Measurements from ENCODE around the gene DOCK4. TPM values are rescaled to one million over a fixed set of nuclear protein-coding genes. Genes with fewer than 3 reads are reported as not detected.

The DOCK4 gene
- total RNA-seq, 1 donor from 2014 or later, result 4.5 TPM

DNA sequence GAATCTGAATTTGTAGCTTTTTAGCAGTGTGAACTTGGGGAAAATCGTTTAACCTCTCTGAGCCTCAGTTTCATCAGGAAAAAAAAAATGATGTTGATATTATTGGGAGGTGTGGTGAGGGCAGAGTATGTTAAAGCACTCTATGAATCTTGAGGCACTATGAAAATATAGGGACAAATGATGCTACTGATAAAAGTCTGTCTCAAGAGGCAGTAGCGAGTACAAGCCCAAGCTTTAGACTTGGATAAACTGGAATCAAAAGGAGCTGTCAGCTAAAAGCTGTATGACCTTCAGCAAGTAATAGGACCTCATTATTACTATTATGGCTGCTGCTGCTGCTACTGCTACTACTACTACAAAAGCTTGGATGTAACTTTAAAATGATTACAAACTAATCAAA, 8.7 kb upstream of the DOCK4 start:
- H3K36me3 ChIP-seq (ENCODE audit: control insufficient read depth, insufficient read depth, low read length), result no peaks in the 10 kb centered on the region
- FAIRE-seq (no peak), DNase-seq (ENCODE audit: low read depth) (no peak)
- H3K27me3 ChIP-seq (ENCODE audit: control insufficient read depth, insufficient read depth, low read length), result no peaks in the 10 kb centered on the region
- TF ChIP-seq, protein P1, sequence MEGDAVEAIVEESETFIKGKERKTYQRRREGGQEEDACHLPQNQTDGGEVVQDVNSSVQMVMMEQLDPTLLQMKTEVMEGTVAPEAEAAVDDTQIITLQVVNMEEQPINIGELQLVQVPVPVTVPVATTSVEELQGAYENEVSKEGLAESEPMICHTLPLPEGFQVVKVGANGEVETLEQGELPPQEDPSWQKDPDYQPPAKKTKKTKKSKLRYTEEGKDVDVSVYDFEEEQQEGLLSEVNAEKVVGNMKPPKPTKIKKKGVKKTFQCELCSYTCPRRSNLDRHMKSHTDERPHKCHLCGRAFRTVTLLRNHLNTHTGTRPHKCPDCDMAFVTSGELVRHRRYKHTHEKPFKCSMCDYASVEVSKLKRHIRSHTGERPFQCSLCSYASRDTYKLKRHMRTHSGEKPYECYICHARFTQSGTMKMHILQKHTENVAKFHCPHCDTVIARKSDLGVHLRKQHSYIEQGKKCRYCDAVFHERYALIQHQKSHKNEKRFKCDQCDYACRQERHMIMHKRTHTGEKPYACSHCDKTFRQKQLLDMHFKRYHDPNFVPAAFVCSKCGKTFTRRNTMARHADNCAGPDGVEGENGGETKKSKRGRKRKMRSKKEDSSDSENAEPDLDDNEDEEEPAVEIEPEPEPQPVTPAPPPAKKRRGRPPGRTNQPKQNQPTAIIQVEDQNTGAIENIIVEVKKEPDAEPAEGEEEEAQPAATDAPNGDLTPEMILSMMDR (IDR thresholded peaks at IDR 0.05; ENCODE audit: insufficient read depth, low read length, severe bottlenecking), result peak; percentile 1
- no peak overlapping the region for H3K4me3 ChIP-seq (ENCODE audit: low read depth, low read length)

DNA sequence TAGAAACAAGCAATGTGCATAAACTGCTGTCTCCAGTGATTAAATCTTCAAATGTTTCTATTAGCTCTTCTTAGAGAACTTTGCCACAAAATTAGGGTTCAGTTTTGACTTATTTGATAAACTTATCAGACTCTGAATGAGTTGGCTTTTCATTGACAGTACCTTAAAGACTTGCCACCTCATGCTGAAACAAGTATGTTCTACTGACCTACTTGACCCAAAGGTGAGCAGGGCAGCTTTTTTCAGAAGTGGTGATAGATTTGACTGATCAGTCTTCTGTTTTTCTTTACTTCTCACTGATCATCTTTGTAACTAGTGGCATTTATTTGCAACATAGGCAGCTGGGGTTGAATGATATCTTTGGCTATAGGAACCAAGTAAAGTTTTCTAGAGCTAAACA, 8.1 kb upstream of the DOCK4 start:
- no peak for FAIRE-seq
- H3K36me3 ChIP-seq (ENCODE audit: control insufficient read depth, insufficient read depth, low read length), result no peaks in the 10 kb centered on the region
- no peak overlapping the region for H3K4me3 ChIP-seq (ENCODE audit: low read depth, low read length)
- H3K27me3 ChIP-seq (ENCODE audit: control insufficient read depth, insufficient read depth, low read length), result no peaks in the 10 kb centered on the region
- TF ChIP-seq, protein P1 (IDR thresholded peaks at IDR 0.05; ENCODE audit: insufficient read depth, low read length, severe bottlenecking), result no peak
- no peak for DNase-seq (ENCODE audit: low read depth)

DNA sequence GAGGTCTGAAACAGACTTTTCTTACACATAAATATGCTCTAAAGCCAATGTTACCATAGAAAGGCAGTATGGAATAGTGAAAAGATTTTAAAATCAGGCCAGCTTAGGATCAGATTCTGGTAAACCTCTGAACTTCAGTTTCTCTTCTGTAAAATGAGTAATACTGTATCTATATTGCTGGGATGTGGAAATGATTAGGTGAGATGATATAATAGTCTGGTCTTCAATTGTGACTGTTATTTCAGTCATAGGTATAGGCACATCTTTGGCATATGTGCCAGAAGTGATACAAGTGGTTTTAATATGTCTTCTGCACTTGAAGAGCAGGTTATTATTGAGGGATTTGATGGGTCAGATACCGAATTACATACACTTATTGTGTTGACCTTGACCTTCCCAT, 7.5 kb upstream of the DOCK4 start:
- Histone ChIP-seq H3K36me3 (ENCODE audit: control insufficient read depth, insufficient read depth, low read length) (no peaks in the 10 kb centered on the region), H3K4me3 (ENCODE audit: low read depth, low read length) (no peak overlapping the region), H3K27me3 (ENCODE audit: control insufficient read depth, insufficient read depth, low read length) (no peaks in the 10 kb centered on the region)
- FAIRE-seq (no peak), DNase-seq (ENCODE audit: low read depth) (no peak)
- TF ChIP-seq, protein P1 (IDR thresholded peaks at IDR 0.05; ENCODE audit: insufficient read depth, low read length, severe bottlenecking), result no peak

DNA sequence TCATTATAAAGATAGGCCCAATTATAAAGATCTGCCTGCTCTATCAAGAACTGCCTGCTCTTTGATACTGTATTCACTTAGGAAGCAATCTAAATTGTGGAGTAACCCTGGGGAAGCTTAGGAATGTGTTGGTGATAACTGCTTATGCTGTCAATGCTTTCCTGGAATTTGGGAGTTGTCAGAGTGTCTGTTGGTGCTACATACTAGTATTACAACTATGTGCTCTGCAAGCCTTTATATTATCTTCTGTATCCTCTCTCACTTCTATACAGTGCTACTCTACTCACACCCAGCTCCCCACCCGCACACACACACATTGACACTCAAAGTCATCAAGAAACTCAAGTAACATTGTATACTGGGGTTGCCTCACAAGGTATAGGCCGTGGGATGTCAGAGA, 6.4 kb upstream of the DOCK4 start:
- Histone ChIP-seq H3K36me3 (ENCODE audit: control insufficient read depth, insufficient read depth, low read length) (no peaks in the 10 kb centered on the region), H3K27me3 (ENCODE audit: control insufficient read depth, insufficient read depth, low read length) (no peaks in the 10 kb centered on the region), H3K4me3 (ENCODE audit: low read depth, low read length) (no peak overlapping the region)
- FAIRE-seq, result no peak
- TF ChIP-seq, protein P1 (IDR thresholded peaks at IDR 0.05; ENCODE audit: insufficient read depth, low read length, severe bottlenecking), result no peak
- no peak for DNase-seq (ENCODE audit: low read depth)

DNA sequence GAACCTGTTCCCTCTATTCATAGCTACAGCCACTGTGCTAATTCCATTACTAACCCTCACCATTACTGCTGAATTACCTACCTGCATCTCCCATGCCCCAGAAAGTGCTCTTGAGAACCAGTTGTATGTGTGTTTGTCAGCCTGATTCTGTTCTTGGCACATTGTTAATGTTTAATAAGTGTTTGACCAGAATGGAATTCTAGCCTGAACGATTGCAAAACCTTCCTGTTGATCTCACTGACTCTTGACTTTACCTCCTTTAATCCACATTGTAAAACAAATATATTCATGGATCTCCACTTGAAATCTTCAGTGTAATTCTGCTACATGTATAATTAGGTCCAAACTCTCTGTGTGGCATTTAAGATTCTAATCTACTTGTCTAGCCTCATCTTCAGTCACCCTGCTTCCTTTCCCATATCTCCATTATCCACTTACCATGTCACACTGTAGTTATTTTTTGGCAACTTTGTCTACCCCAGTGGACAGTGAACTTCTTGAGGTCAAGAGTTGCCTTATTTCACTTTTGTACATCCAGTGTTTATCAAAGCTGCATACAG, 5.2 kb upstream of the DOCK4 start:
- Histone ChIP-seq H3K36me3 (ENCODE audit: control insufficient read depth, insufficient read depth, low read length) (no peaks in the 10 kb centered on the region), H3K4me3 (ENCODE audit: low read depth, low read length) (no peak overlapping the region), H3K27me3 (ENCODE audit: control insufficient read depth, insufficient read depth, low read length) (no peaks in the 10 kb centered on the region)
- TF ChIP-seq, protein P1 (IDR thresholded peaks at IDR 0.05; ENCODE audit: insufficient read depth, low read length, severe bottlenecking), result no peak
- FAIRE-seq (no peak), DNase-seq (ENCODE audit: low read depth) (peak; percentile 57)

DNA sequence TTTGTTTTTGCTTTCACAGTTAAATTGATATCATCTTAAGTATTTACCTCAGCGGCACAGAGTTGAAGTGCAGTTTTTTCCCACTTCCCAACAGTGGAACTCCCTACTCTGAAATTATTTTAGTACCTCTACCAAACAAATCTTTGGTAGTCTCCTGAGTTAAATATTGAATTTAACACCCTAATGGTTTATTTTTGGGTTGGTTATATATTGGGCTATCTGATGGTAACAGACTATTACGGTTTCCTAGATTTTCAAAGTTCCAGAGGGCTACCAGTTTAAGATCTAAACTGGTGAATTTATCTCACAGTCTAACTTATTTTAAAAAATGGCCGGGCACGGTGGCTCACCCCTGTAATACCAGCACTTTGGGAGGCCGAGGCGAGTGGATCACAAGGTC, 1.6 kb upstream of the DOCK4 start:
- peak overlapping the region; percentile 80 for H3K4me3 ChIP-seq (ENCODE audit: low read depth, low read length)
- DNase-seq (ENCODE audit: low read depth) (no peak), FAIRE-seq (no peak)
- TF ChIP-seq, protein P1 (IDR thresholded peaks at IDR 0.05; ENCODE audit: insufficient read depth, low read length, severe bottlenecking), result no peak
- H3K36me3 ChIP-seq (ENCODE audit: control insufficient read depth, insufficient read depth, low read length), result no peaks in the 10 kb centered on the region
- H3K27me3 ChIP-seq (ENCODE audit: control insufficient read depth, insufficient read depth, low read length), result no peaks in the 10 kb centered on the region
